CD4-positive, alpha-beta T cell treated with Interleukin-17A for 1 hour (primary cell): Measurements from ENCODE around the gene PIANP.
"Not testable (repeated sequence)": the region's sequence is repeated elsewhere in the genome, so short reads cannot be mapped to it uniquely, and the experiment has no call there.

Experiments used
- DNase-seq: peaks from one replicate; pipeline ENCODE4 v3.0.0-alpha.2; 2020

Gene PIANP, protein sequence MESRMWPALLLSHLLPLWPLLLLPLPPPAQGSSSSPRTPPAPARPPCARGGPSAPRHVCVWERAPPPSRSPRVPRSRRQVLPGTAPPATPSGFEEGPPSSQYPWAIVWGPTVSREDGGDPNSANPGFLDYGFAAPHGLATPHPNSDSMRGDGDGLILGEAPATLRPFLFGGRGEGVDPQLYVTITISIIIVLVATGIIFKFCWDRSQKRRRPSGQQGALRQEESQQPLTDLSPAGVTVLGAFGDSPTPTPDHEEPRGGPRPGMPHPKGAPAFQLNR

DNA sequence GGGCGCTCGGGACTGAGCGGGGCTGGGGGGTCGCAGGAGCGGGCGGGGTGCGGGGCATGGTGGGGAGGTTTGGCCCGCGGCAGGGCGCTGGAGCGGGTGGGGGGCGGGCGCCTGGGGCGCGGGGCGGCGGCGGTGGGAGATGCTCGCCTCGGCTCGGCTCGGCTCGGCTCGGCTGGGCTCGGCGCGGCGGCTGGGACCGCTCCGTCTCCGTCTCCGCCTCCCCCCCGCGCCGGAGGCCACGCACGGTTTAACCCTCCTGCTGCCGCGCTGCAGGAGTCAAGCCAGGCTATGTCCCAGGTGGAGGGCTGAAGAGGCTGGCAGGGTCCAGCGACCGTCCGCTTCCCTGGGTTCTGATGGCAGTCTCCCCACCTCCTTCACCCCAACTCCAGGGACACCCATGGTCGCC, at the start of gene PIANP:
TSS of gene PIANP (minus strand) at position 170 of the 406 bp plus-strand sequence. CDS start 2,754 bp downstream, outside the sequence.
- peak; percentile 38 for DNase-seq

DNA sequence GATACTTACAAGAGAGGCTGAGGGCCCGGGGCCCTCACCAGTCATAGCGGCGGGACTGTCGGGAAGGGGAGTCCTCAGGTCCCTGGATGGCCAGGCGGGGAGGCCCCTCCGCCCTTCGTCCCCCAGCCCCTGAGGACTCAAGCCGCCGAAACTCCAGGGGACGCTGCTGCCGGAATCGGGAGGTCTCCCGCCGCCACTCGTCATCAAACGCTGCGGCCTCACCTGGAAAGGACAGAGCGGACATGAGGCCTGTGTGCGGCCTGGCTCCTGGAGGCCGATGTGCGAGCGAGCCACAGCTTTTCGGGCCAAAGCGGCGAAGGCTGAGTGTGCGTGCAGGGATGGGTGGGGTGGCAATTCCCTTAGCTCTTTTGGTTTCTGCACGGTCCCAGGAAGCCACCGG, 48.1 kb upstream of the PIANP start:
- DNase-seq, result no peak

DNA sequence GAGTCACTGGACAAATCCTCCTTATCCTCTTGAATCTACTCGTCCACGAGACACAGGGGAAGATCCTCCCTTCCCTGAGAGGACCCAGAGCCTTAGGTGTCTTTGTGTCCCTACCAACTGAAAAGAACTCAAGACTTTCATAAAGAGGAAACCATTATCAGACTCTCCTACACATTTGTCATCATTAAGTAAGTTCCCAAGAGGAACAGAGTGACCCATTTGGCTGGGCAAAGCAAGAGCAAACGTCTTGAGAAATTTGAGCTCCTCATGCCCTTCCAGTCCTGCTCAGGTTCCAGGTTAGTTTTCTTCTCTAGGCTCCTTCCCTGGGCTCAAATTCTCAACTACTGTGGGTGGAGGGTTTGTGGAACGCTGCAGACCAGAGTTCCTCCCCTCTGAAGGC, 46.6 kb upstream of the PIANP start:
- no peak for DNase-seq

DNA sequence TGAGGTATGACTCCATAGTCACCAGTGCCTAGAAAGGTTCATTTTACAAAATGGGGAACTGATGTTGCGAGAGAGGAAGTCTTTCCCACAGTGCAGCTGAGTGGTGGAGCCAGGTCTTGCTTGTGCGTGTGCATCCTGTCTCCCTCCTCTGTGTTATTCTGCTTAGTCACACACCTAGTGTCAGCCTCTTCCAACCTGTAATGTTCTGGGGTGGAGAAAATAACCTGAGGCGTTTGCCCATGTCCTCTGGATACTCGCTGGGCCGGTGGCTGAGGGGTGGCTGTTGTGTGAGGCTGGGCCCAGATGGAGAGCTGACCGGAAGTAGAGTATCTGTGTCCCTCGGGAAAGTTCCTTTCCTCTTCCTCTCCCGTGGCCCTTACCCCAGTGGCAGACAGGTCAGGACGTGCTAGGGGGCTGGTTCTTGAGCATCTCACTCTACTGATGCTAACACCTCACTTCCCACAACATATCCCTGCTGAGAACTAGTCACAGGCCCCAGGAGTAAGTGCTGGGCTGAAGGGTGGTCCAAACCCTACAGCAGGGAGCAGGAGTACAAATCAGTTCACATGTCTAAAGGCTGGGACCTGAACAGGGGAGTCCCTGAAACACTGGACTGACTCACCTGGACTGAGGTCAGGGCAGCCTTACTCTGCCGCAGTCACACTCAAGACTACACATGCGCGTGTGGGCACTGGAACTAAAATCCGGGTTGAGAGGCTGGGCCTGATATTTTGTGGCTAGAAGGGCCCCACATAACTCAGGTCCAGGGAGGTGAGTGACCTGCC, 45.3 kb upstream of the PIANP start:
- DNase-seq, result peak; percentile 34

DNA sequence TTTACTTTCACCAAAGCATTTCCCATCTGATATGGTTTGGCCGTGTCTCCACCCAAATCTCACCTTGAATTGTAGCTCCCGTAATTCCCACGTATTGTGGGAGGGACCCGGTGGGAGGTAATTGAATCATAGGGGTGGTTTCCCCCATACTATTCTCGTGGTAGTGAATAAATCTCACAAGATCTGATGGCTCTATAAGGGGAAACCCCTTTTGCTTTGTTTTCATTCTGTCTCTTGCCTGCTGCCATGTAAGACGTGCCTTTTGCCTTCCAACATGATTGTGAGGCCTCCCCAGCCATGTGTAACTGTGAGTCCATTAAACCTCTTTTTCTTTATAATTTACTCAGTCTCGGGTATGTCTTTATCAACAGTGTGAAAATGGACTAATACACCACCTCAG, 42.7 kb upstream of the PIANP start:
- not testable (repeated sequence) for DNase-seq

DNA sequence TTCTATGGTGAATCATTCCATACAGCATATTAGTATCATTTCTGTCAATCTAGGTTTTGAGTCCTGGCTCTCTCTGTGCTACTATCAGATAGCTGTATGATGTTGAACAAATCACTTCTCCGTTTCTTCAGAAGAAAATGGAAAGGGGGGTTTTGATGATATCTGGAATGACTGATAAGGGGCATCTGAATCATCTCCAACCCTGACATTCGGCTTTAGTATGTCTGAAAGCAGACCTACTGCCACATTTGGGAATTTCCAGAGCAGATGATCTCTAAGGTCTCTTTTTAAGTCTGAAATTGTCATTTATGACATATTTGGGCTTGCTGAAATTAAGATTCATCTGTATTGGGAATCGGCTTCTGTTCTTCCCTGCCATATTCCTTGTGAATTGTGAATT, 42.2 kb upstream of the PIANP start:
- no peak for DNase-seq

DNA sequence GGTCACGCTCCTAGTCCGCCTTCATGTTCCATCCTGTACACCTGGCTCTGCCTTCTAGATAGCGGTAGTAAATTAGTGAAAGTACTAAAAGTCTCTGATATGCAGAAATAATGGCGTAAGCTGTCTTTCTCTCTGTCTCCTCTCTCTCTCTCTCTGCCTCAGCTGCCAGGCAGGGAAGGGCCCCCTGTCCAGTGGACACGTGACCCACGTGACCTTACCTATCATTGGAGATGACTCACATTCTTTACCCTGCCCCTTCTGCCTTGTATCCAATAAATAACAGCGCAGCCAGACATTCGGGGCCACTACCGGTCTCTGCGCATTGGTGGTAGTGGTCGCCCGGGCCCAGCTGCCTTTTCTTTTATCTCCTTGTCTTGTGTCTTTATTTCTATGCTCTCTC, 41.5 kb upstream of the PIANP start:
- not testable (repeated sequence) for DNase-seq

DNA sequence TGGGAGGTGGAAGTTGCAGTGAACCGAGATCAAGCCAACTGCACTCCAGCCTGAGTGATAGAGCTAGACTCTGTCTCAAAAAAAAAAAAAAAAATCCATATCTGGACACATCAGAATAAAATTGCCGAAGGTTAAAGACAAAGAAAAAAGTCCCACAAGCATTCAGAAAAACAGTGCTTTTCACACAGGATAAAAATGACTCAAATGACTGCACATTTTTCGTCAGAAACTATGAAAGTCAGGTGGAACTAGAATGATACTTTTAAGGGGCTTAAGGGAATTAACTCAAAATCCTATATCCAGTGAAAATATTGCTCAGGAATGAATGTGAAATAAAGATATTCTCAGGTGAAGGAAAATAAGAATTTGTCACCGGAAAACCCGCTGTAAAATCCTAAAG, 36.1 kb upstream of the PIANP start:
- DNase-seq, result no peak

DNA sequence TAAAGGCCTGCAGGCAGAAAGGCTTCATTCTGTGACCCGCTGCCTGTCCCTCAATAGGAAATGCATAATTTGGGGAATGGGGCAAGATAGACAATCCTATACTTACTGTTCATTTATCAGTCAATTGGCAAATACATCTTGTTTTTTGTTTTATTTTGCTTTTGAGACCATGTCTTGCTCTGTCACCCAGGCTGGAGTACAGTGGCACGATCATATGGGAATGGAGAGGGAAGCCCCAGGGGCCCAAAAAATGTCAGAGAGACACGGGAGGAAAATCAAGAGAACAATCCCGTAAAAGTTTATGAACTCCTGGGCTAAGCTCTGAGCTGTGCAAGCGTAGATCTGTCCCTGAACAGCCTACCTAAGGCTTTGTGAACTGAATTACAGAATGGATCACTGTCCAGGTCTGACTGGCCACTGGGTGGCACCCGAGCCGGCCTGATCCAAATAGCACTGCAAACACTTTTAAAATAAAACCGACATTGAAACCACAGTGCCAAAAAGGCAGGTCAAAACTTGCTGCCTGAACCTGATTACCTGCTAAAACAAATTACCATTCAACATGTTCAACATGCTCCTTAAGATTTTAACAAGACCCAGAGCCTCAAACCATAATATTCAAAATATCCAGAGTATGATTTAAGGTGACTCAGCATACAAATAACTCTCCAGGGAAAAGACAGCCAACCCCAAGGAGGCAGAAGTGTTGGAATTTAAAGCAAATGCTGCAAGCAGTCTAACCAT, 35.0 kb upstream of the PIANP start:
- DNase-seq, result peak; percentile 51

DNA sequence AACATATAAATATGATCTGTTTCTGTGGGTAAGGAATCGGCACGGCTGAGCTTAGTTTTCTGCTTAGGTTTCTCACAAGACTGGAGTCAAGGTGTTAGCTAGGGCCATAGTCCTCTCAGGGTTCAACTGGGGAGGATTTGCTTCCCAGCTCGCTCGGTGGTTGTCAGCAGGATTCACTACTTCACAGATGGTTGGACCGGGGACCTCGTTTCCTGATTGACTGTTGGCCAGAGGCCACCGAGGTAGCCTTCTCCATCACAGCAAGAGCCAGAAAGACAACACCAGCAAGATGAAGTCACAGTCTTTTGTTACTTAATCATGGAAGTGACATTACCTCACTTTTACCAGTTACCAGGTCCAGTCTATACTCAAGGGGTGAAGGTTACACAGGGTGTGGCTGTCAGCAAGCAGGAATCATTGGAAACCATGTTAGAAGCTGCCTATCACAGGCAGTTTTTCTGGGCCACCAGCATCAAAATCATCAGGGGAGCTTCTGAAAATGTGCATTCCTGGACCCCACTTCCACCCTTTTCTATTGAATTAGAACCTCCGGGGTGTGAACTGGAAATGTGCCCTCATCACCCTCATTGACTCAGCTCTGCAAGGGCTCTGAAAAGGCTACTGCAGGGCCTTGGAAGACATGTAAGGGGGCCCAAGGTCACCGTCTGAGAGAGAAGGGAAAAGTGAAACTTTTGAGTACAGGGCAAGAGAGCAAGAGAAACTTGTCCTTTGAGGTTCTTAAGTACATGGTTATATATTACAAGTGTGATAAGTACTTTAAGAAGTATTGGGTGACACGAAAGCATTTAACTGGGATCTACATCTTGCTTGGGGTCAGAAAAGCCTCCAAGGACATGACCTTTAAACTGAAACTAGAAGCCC, 34.1 kb upstream of the PIANP start:
- DNase-seq, result no peak

DNA sequence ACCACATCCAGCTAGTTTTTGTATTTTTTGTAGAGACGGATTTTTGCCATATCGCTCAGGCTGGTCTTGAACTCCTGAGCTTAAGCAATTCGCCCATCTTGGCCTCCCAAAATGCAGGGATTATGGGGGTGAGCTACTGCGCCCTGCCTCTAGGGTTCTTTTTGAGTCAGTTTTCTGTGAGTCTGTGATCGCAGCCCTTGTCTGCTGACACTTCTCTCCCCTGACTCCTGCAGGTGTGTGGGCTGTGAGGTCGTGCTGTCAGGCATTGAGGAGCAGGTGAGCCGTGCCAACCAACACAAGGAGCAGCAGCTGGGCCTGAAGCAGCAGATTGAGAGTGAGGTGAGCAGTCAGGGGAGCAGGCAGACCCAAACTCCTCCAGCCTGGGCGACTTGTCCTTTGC, 29.6 kb upstream of the PIANP start:
- DNase-seq, result no peak

DNA sequence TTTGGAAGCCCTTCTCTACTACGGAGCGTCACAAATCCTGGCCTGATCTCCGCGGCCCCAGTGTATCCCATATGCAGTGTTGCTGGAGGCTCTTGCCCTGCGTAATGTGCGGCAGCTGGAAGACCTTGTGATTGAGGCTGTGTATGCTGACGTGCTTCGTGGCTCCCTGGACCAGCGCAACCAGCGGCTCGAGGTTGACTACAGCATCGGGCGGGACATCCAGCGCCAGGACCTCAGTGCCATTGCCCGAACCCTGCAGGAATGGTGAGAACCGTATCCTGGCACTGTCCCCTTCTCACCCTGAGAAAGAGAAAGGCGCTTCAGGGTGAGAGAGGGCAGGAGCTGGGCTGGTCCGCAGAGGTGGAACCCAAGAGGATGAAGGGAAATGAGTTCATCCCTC, 28.6 kb upstream of the PIANP start:
- no peak for DNase-seq

DNA sequence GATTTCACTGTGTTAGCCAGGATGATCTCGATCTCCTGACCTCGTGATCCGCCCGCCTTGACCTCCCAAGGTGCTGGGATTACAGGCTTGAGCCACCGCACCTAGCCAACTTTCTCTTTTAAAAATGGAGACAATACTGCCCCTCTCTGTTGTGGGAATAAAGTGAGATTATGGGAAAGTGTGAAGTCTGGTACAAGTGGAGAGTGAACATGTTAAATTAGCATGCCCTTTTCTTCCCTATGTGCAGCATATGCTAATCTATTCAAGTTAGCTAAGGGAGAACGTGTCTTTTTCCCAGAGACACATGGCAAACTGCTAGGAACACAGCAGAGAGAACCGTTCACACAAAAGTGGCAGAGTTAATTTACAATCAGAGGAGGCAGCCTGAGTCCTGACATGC, 24.7 kb upstream of the PIANP start:
- DNase-seq, result no peak

DNA sequence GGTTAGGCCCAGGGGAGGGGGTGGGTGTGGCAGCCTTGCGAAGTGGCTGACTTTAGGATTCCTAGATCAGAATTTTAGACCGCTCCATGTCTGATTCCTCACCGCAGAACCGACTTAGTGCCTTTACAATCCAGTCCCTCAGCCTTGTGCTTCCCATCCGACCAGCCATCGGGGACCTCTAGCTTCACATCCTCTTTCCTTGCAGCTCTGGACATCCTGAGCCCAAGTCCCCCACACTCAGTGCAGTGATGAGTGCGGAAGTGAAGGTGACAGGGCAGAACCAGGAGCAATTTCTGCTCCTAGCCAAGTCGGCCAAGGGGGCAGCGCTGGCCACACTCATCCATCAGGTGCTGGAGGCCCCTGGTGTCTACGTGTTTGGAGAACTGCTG, 23.8 kb upstream of the PIANP start:
- DNase-seq, result no peak

DNA sequence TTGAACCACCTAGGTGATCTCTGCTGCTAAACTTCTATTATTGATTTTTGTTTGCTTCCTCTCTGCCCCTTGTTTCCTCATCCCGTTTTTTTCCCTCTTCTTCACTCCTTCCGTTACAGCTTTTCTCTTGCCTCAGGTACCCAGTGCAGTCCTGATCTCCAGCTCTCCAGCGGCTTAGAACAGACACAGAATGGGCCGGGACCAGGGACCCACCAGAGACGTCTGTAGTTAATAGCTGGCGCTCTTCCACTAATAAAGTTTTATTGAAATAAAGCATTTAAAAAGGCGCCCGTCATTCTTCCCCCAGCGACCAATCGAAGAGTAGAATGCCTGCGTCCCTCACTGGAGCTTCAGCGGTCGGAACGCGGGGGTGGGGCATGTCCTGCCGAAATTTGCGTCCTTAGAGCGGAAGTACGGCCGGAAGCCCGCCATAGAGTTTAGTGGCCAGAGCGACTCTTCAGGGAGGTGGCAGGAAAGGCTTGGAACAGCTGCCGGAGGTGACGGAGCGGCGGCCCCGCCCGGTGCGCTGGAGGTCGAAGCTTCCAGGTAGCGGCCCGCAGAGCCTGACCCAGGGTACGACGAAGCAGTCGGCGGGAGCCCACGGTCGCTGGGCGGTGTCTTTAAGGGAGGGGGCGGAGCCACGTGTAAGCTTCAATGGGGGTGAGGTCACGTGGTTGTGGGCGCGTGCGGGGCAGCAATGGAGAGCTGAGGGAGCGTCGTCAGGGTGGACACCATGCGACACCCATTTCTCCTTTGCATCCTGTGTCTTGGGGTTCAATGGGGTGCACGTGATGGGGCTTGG, 23.2 kb upstream of the PIANP start, which contains the start of gene COPS7A:
TSS of gene COPS7A (plus strand) at position 440 of the 802 bp plus-strand sequence. CDS start 611 bp downstream, outside the sequence.
- peak; percentile 99 for DNase-seq

DNA sequence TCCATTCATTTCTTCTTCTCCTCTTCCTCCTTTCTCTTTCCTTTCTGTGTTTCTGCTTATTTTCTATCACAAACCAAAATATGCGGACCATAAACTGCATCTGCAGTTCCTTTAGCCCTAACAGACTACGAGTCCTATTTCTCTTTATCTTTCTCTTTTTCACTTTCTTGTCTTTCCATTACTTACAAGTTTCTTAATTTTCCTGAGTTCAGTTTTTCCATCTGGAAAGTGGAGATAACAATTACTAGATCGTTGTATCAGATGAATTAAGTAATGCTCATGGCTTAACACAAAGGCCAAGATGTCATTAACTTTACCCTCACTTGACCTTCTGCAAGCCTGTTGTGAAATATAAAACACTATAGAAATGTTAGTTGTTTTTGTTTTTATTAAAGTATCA, 22.2 kb upstream of the PIANP start:
- no peak for DNase-seq

DNA sequence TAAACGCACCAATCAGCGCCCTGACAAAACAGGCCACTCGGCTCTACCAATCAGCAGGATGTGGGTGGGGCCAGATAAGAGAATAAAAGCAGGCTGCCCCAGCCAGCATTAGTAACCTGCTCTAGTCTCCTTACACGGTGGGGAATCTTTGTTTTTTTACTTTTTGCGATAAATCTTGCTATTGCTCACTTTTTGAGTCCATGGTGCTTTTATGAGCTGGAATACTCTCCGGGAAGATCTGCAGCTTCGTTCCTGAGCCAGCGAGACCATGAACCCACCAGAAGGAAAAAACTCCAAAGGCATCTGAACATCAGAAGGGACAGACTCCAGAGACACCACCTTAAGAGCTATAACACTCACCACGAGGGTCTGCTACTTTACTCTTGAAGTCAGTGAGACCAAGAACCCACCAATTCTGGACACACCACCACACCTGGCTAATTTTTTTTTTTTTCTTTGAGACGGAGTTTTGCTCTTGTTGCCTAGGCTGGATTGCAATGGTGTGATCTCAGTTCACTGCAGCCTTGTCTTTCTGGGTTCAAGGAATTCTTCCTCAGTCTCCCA, 16.3 kb upstream of the PIANP start:
- no peak for DNase-seq

DNA sequence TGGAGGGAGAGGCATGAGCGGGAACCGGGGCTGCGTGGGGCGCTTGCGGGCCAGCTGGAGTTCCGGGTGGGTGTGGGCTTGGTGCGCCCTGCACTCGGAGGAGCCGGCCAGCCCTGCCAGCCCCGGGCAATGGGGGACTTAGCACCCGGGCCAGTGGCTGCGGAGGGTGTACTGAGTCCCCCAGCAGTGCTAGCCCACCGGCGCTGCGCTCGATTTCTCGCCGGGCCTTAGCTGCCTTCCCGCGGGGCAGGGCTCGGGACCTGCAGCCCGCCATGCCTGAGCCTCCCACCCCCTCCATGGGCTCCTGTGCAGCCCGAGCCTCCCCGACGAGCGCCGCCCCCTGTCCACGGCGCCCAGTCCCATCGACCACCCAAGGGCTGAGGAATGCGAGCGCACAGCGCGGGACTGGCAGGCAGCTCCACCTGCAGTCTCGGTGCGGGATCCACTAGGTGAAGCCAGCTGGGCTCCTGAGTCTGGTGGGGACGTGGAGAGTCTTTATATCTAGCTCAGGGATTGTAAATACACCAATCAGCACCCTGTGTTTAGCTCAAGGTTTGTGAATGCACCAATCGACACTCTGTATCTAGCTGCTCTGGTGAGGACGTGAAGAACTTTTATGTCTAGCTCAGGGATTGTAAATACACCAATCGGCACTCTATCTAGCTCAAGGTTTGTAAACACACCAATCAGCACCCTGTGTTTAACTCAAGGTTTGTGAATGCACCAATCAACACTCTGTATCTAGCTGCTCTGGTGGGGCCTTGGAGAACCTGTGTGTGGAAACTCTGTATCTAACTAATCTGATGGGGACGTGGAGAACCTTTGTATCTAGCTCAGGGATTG, 15.6 kb upstream of the PIANP start:
- DNase-seq, result not testable (repeated sequence)

DNA sequence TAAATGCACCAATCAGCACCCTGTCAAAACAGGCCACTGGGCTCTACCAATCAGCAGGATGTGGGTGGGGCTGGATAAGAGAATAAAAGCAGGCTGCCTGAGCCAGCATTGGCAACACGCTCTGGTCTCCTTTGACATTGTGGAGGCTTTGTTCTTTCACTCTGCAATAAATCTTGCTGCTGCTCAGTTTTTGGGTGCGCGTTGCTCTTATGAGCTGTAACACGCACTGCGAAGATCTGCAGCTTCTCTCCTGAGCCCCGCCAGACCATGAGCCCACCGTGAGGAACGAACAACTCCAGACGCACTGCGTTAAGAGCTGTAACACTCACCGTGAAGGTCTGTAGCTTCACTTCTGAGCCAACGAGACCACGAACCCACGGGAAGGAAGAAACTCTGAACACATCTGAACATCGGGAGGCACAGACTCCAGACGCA, 8.4 kb upstream of the PIANP start:
- peak; percentile 46 for DNase-seq

DNA sequence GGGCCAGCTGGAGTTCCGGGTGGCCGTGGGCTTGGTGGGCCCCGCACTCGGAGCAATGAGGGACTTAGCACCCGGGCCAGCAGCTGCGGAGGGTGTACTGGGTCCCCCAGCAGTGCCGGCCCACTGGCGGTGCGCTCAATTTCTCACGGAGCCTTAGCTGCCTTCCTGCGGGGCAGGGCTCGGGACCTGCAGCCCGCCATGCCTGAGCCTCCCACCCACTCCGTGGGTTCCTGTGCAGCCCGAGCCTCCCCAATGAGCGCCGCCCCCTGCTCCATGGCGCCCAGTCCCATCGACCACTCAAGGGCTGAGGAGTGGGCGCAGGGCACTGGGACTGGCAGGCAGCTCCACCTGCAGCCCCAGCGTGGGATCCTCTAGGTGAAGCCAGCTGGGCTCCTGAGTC, 7.7 kb upstream of the PIANP start:
- not testable (repeated sequence) for DNase-seq
